ENCODE measurements around the gene KCNAB1. TPM values are rescaled to one million over a fixed set of nuclear protein-coding genes. Genes with fewer than 3 reads are reported as not detected.
A peak's percentile ranks its signal among the peaks of the same experiment; 100 is the strongest.

The KCNAB1 gene
- total RNA-seq, 2 experiments from 2014 or later: not detected

GRCh38 chr3:156246961-156247725, 126.8 kb downstream of the KCNAB1 start:
- H3K36me3 Mint-ChIP-seq: no peaks in the 10 kb centered on the region
- no peak overlapping the region for H3K4me3 Mint-ChIP-seq
- DNase-seq: no peak
- no peak overlapping the region for H3K27ac Mint-ChIP-seq
- peaks cover 29% of the 10 kb centered on the region for H3K27me3 Mint-ChIP-seq
- H3K4me1 Mint-ChIP-seq: no peaks in the 10 kb centered on the region
- no peaks in the 10 kb centered on the region for H3K9me3 Mint-ChIP-seq

DNA sequence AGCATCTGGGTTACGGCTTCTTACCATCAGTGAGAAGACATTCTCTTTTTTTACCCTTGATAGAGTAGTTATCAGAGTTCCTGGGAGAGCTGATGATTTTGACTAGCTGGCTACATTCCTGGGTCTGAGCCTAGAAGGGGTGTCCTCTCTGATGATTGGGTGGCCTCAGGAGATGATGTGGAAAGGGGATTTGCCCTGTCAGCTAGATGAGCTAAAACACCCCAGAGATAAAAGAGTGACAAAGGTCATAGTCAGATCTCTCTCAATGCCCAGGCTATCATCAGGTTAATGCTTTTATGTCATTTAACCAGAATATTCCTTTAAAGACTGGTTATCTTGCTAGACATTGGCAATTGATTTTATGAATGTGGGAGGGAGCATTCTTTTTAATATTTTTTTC, 130.2 kb downstream of the KCNAB1 start:
- no peak overlapping the region for H3K27ac Mint-ChIP-seq
- no peak for DNase-seq
- no peaks in the 10 kb centered on the region for H3K9me3 Mint-ChIP-seq
- peaks cover 35% of the 10 kb centered on the region for H3K27me3 Mint-ChIP-seq
- no peaks in the 10 kb centered on the region for H3K4me1 Mint-ChIP-seq
- H3K4me3 Mint-ChIP-seq: no peak overlapping the region
- H3K36me3 Mint-ChIP-seq: no peaks in the 10 kb centered on the region

- Mint-ChIP-seq H3K36me3 (no peaks in the 10 kb centered on the region), H3K27ac (no peak overlapping the region), H3K27me3 (peaks cover 30% of the 10 kb centered on the region), H3K9me3 (no peaks in the 10 kb centered on the region), H3K4me3 (no peak overlapping the region), H3K4me1 (no peaks in the 10 kb centered on the region)
- no peak for DNase-seq
Measured at GRCh38 chr3:156251424-156251823, 131.0 kb downstream of the KCNAB1 start.

DNA sequence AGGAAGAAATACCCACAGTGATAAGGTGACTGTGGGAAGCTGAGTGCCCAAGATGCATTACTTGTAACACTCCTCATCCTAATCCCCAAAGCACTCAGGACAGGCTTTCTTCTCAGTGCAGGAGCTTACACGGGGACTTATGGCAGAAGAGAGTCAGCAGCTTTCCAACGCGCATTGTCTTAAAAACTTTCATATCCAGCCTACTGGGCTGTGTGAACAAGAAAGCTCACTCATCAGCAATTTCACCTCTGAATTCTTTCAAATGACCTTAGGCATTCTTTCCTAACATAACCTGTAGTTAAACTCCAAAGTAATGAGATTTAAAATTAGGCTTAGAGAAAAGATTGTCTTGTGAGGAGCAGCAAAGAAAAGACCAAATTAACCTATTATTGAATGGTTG, 132.3 kb downstream of the KCNAB1 start:
- no peak for DNase-seq
- H3K36me3 Mint-ChIP-seq: no peaks in the 10 kb centered on the region
- no peaks in the 10 kb centered on the region for H3K4me1 Mint-ChIP-seq
- H3K4me3 Mint-ChIP-seq: no peak overlapping the region
- peaks cover 20% of the 10 kb centered on the region for H3K27me3 Mint-ChIP-seq
- no peaks in the 10 kb centered on the region for H3K9me3 Mint-ChIP-seq
- H3K27ac Mint-ChIP-seq: no peak overlapping the region

DNA sequence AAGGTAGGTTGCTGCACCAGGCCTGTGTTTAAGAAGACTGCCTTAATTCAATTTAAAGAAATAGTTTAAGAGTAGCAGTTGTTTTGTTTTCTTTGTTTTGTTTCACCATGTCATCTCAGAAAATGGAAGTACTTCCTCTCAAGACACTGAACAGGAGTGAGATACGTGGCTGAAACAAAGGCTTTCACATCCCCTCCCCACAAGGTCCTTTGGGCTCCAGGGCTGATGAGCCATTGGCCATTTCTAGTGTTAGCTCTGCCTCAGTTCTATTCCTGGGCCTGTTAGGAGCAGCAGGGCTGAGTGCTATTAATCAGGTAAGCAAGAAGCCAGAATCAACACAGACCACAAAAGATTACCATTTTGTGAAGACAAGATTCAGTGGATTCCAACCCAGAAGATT, 132.8 kb downstream of the KCNAB1 start:
- Mint-ChIP-seq H3K4me1 (no peaks in the 10 kb centered on the region), H3K4me3 (no peak overlapping the region), H3K27ac (no peak overlapping the region), H3K27me3 (peaks cover 15% of the 10 kb centered on the region), H3K36me3 (no peaks in the 10 kb centered on the region), H3K9me3 (no peaks in the 10 kb centered on the region)
- no peak for DNase-seq

DNA sequence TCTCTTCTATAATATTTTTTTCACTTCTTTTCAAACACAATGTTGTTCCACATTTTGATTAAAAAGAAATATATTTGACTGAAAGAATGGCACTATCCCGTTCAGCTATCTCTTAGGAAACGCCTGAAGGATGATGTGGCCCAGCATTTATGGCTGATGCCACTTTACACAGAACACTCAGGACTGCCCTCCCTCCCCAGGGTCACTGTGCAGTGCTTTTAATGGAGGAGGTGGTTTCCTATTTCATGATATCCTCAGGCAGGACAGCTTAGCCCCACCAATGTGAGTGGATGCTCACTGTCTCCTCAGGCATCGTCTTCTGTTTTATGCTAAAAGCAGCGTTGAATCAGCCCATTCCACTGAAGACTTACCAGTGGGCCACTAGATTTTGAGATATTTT, 135.9 kb downstream of the KCNAB1 start:
- H3K9me3 Mint-ChIP-seq: no peaks in the 10 kb centered on the region
- peaks cover 2% of the 10 kb centered on the region for H3K4me1 Mint-ChIP-seq
- no peak for DNase-seq
- H3K27ac Mint-ChIP-seq: no peak overlapping the region
- no peaks in the 10 kb centered on the region for H3K36me3 Mint-ChIP-seq
- H3K4me3 Mint-ChIP-seq: no peak overlapping the region
- H3K27me3 Mint-ChIP-seq: peaks cover 11% of the 10 kb centered on the region

DNA sequence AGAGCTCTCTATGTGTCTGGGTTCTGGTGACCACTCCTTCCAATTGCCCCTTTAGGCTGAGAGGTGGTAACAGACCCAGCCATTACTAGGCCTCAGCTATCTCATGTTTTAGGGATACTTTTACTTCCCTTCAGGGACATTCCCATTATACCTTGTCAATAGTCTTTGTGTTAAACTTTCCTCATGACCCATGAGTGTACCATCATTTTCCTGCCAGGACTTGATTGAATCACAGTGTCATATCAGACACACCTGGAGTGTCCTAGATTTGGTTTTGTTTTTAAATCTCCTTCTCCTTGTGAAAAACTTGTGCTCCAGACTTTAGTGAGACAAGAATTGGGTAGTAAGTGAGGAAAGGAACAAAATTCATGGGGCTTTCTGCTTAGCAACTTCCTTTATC, 136.6 kb downstream of the KCNAB1 start:
- H3K9me3 Mint-ChIP-seq: no peaks in the 10 kb centered on the region

DNA sequence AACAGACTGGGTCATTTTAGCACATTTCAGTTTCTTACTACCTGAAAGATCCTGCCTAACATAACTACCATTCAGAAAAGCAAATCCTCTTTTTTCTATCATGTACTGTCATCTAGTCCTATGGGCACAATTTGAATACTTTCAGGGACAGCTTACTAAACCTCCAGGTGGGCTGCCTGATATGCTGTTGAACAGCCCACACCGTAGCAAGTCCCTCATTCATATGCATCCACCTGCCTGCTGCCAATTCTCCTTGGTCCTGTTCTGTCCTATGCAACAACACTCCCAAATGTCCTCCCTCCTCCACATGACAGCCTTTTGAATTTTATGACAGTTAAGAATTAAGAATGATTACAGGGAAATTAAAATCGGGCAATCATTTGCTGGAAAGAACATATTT, 137.9 kb downstream of the KCNAB1 start:
- Mint-ChIP-seq H3K27ac (no peak overlapping the region), H3K4me3 (no peak overlapping the region), H3K4me1 (peaks cover 2% of the 10 kb centered on the region), H3K36me3 (no peaks in the 10 kb centered on the region), H3K9me3 (no peaks in the 10 kb centered on the region), H3K27me3 (peaks cover 11% of the 10 kb centered on the region)
- DNase-seq: no peak

More for the DNA sequence above, 136.6 kb downstream of the KCNAB1 start:
- Mint-ChIP-seq H3K27ac (no peak overlapping the region), H3K36me3 (no peaks in the 10 kb centered on the region), H3K27me3 (peaks cover 11% of the 10 kb centered on the region), H3K4me3 (no peak overlapping the region), H3K4me1 (peaks cover 2% of the 10 kb centered on the region)
- DNase-seq: no peak

- Mint-ChIP-seq H3K36me3 (no peaks in the 10 kb centered on the region), H3K4me3 (no peak overlapping the region), H3K4me1 (peaks cover 2% of the 10 kb centered on the region), H3K9me3 (no peaks in the 10 kb centered on the region), H3K27ac (peak overlapping the region; percentile 30), H3K27me3 (peaks cover 11% of the 10 kb centered on the region)
- no peak for DNase-seq
Measured at GRCh38 chr3:156259896-156260295, 139.5 kb downstream of the KCNAB1 start.

GRCh38 chr3:156260331-156260730, 140.0 kb downstream of the KCNAB1 start:
- H3K4me1 Mint-ChIP-seq: peaks cover 2% of the 10 kb centered on the region
- H3K9me3 Mint-ChIP-seq: no peaks in the 10 kb centered on the region
- no peak overlapping the region for H3K4me3 Mint-ChIP-seq
- no peaks in the 10 kb centered on the region for H3K36me3 Mint-ChIP-seq
- H3K27me3 Mint-ChIP-seq: peaks cover 7% of the 10 kb centered on the region
- H3K27ac Mint-ChIP-seq: no peak overlapping the region
- DNase-seq: no peak

GRCh38 chr3:156264771-156265170, 144.4 kb downstream of the KCNAB1 start:
- H3K9me3 Mint-ChIP-seq: no peaks in the 10 kb centered on the region
- no peaks in the 10 kb centered on the region for H3K27me3 Mint-ChIP-seq
- no peak overlapping the region for H3K27ac Mint-ChIP-seq
- no peak for DNase-seq
- H3K4me1 Mint-ChIP-seq: peaks cover 2% of the 10 kb centered on the region
- no peak overlapping the region for H3K4me3 Mint-ChIP-seq
- no peaks in the 10 kb centered on the region for H3K36me3 Mint-ChIP-seq

- H3K27me3 Mint-ChIP-seq: peaks cover 20% of the 10 kb centered on the region
- no peak overlapping the region for H3K4me3 Mint-ChIP-seq
- H3K9me3 Mint-ChIP-seq: peaks cover 7% of the 10 kb centered on the region
- no peaks in the 10 kb centered on the region for H3K4me1 Mint-ChIP-seq
- no peak overlapping the region for H3K27ac Mint-ChIP-seq
- DNase-seq: no peak
- no peaks in the 10 kb centered on the region for H3K36me3 Mint-ChIP-seq
Measured at GRCh38 chr3:156271508-156271907, 151.1 kb downstream of the KCNAB1 start.

DNA sequence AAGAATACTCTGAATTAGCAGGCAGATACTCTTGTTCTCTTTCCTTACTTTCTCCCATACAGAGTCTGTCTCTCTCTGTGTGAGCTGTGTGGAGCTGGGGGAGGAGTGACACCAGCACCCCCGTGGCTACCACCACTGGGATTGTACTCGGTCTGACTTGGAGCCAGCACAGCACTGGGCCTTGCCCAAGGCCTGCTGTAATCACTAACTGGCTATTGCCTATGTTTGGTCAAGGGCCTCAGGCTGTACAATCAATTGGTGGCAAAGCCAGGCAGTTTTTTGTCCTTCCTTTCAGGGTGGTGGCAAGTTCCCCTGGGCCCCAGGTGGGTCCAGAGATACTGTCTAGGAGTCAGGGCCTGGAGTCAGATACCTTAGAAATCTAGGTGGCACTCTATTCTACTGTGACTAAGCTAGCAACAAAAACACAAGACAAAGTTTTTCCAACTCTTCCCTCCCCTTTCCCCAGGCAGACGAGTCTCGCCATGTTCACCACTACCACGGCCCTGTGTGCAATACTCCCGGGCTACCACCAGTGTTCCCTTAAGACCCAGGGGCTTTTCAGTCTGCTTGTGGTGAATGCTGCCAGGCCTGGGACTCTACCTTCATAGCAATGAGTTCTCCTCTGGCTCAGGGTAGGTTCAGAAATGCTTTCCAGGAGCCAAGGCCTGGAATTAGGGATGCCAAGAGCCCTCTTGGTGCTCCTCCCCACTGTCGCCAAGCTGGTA, 151.8 kb downstream of the KCNAB1 start:
- no peak for DNase-seq
- Mint-ChIP-seq H3K27me3 (peaks cover 20% of the 10 kb centered on the region), H3K36me3 (no peaks in the 10 kb centered on the region), H3K27ac (no peak overlapping the region), H3K4me3 (no peak overlapping the region), H3K4me1 (no peaks in the 10 kb centered on the region), H3K9me3 (peaks cover 7% of the 10 kb centered on the region)

DNA sequence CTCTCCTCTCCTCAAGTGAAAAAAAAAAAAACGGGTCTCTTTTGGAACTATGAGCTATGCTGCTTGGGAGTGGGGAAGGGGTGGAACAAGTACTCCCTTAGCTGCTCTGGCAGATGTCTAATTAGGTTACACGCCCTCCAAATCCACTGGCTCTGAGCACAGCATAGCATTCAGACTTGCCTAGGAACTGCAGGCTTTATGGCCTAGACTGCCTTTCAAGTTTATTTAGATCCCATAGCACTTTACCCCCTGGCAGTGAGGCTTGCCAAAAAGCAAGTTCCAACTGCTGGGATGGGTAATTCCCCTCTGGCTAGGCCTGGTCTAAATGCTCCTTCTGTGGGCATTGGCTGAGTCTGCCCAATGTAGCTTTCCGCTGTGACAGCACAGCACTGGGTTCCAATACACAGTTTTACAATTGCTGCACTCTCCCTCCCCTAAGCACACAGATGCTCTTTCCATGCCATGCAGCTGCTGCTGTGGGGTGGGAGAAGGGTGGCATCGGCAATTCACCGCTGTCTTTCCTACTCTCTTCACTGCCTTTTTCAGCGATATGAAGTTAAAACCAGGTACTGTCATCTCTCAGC, 152.8 kb downstream of the KCNAB1 start:
- no peak for DNase-seq
- Mint-ChIP-seq H3K27ac (no peak overlapping the region), H3K9me3 (peaks cover 7% of the 10 kb centered on the region), H3K36me3 (no peaks in the 10 kb centered on the region), H3K4me3 (no peak overlapping the region), H3K27me3 (peaks cover 20% of the 10 kb centered on the region), H3K4me1 (no peaks in the 10 kb centered on the region)

DNA sequence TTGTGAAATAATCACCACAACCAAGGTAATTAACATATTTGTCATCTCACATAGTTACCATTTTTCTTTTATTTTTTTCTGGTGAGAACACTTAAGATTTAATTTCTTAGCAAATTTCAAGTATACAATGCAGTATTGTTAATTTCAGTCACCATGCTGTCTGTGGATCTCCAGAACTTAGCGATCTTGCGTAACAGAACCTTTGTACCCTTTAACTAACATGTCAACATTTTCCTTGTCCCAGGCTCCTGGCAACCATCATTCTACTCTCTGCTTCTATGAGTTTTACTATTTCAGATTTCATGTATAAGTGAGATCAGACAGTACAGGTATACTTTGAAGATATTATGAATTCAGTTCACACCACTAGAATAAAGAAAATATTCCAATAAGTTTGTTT, 154.4 kb downstream of the KCNAB1 start:
- DNase-seq: no peak
- Mint-ChIP-seq H3K9me3 (peaks cover 7% of the 10 kb centered on the region), H3K27me3 (peaks cover 24% of the 10 kb centered on the region), H3K4me1 (no peaks in the 10 kb centered on the region), H3K27ac (no peak overlapping the region), H3K36me3 (no peaks in the 10 kb centered on the region), H3K4me3 (no peak overlapping the region)
